CD14-positive monocyte (primary cell): ENCODE results near the gene RNF213. TPM values are rescaled to one million over a fixed set of nuclear protein-coding genes. Genes with fewer than 3 reads are reported as not detected.

Experiments used
- DNase-seq, 3 donors: peaks; one replicate each; pipeline ENCODE4 v3.0.0-alpha.2; 2011 to 2022
- H2AFZ ChIP-seq: 2 replicates; pipeline ENCODE4 v1.6.0; 2012; ENCODE audit warnings: mild to moderate bottlenecking, low read depth, low read length, inconsistent platforms; ENCODE audit not compliant: insufficient read depth, poor library complexity, severe bottlenecking
- H3K27ac ChIP-seq, 2 donors: 1 replicate in 1 of 2; 2 replicates in 1 of 2; pipeline ENCODE4 v1.5.1; 2012 to 2013; ENCODE audit warnings: low read length in 2 of 2, control low read depth in 1 of 2, inconsistent platforms in 1 of 2, low read depth in 1 of 2, mild to moderate bottlenecking in 1 of 2
- H3K27me3 ChIP-seq, 2 donors: one replicate each; pipeline versions ENCODE4 v1.6.0 to v1.6.1; 2011 to 2013; ENCODE audit warnings: low read length in 2 of 2; ENCODE audit not compliant: control insufficient read depth in 2 of 2, insufficient read depth in 2 of 2
- H3K36me3 ChIP-seq, 2 donors: replicated peaks in 1 of 2; 1 replicate in 1 of 2; 2 replicates in 1 of 2; pipeline versions ENCODE4 v1.5.1 to v1.6.1; 2012 to 2013; ENCODE audit warnings: low read length in 2 of 2, control low read depth in 1 of 2, inconsistent platforms in 1 of 2, mild to moderate bottlenecking in 1 of 2; ENCODE audit not compliant: insufficient read depth in 2 of 2, control insufficient read depth in 1 of 2
- H3K4me1 ChIP-seq, 2 donors: 1 replicate in 1 of 2; 2 replicates in 1 of 2; pipeline versions ENCODE4 v1.5.1 to v1.6.1; 2012 to 2013; ENCODE audit warnings: low read length in 2 of 2, control low read depth in 1 of 2, inconsistent platforms in 1 of 2, mild to moderate bottlenecking in 1 of 2, moderate library complexity in 1 of 2; ENCODE audit not compliant: insufficient read depth in 2 of 2, control insufficient read depth in 1 of 2
- H3K4me2 ChIP-seq: replicated peaks from 2 replicates; pipeline ENCODE3; 2012; ENCODE audit warnings: low read length, moderate library complexity, mild to moderate bottlenecking; ENCODE audit not compliant: poor library complexity, severe bottlenecking; ENCODE audit errors: extremely low read depth
- H3K4me3 ChIP-seq, 3 experiments: fragments of 200-600 bp in 1 of 3; sonication (generic) in 1 of 3; replicated peaks in 1 of 3; 1 replicate in 2 of 3; 2 replicates in 1 of 3; pipeline ENCODE4 v1.5.1; 2011 to 2013; ENCODE audit warnings: low read length in 3 of 3, mild to moderate bottlenecking in 3 of 3, control low read depth in 2 of 3, low read depth in 2 of 3, inconsistent platforms in 1 of 3, moderate library complexity in 1 of 3
- H3K79me2 ChIP-seq: 2 replicates; pipeline ENCODE4 v1.6.0; 2012; ENCODE audit warnings: mild to moderate bottlenecking, control low read depth, inconsistent platforms, low read length, moderate library complexity; ENCODE audit not compliant: insufficient read depth
- H3K9ac ChIP-seq: 2 replicates; pipeline ENCODE4 v1.6.0; 2017; ENCODE audit warnings: low read length, mild to moderate bottlenecking; ENCODE audit not compliant: insufficient read depth, poor library complexity, severe bottlenecking
- H3K9me3 ChIP-seq, 2 donors: replicated peaks in 1 of 2; 1 replicate in 1 of 2; 2 replicates in 1 of 2; pipeline versions ENCODE4 v1.5.1 to v1.6.1; 2012 to 2013; ENCODE audit warnings: low read length in 2 of 2, control low read depth in 1 of 2; ENCODE audit not compliant: control insufficient read depth in 1 of 2, insufficient read depth in 1 of 2
- H4K20me1 ChIP-seq: 2 replicates; pipeline ENCODE4 v1.6.0; 2012; ENCODE audit warnings: mild to moderate bottlenecking, low read length, control low read depth, moderate library complexity; ENCODE audit not compliant: insufficient read depth
- H3K27ac Mint-ChIP-seq, 7 donors: one replicate each; pipeline ENCODE4 v1.8.0; 2020; ENCODE audit warnings: mild to moderate bottlenecking in 7 of 7, mixed read lengths in 7 of 7, moderate library complexity in 6 of 7, inconsistent platforms in 2 of 7
- H3K27me3 Mint-ChIP-seq, 3 donors: one replicate each; pipeline ENCODE4 v1.8.0; 2021 to 2022; ENCODE audit warnings: low read depth in 3 of 3, mild to moderate bottlenecking in 3 of 3, mixed read lengths in 3 of 3, moderate library complexity in 3 of 3, inconsistent platforms in 1 of 3
- H3K36me3 Mint-ChIP-seq, 2 donors: one replicate each; pipeline ENCODE4 v1.8.0; 2020; ENCODE audit warnings: mixed read lengths in 2 of 2, inconsistent platforms in 1 of 2, mild to moderate bottlenecking in 1 of 2
- H3K4me1 Mint-ChIP-seq: one replicate; pipeline ENCODE4 v1.8.0; 2020; ENCODE audit warnings: mild to moderate bottlenecking, mixed read lengths
- H3K4me3 Mint-ChIP-seq, 2 donors: one replicate each; pipeline ENCODE4 v1.8.0; 2020; ENCODE audit warnings: mild to moderate bottlenecking in 2 of 2, mixed read lengths in 2 of 2, moderate library complexity in 1 of 2
- H3K9me3 Mint-ChIP-seq, 7 donors: one replicate each; pipeline ENCODE4 v1.8.0; 2020 to 2022; ENCODE audit warnings: mixed read lengths in 7 of 7, mild to moderate bottlenecking in 6 of 7, moderate library complexity in 6 of 7, inconsistent platforms in 2 of 7
- WGBS: methylation state at CpG from one replicate; pipeline ENCODE4 v1.1.5; 2013; ENCODE audit warnings: missing lambda C conversion rate; ENCODE audit not compliant: insufficient coverage; 5-methylcytosine and 5-hydroxymethylcytosine counted together
- intact Hi-C, 2 donors: fragments of 100-400 bp; cut with micrococcal nuclease; formaldehyde crosslinking; loops; one replicate each; pipeline versions ENCODE4 v1.15.0 to v1.15.1; 2023
- polyA plus RNA-seq, 3 donors: library from polyadenylated mRNA; depleted of rRNA in 1 of 3; unstranded in 2 of 3; stranded (reverse) in 1 of 3; fragments of 300-500 nt in 2 of 3; fragments of >200 nt in 1 of 3; fragmentation: Illumina TruSeq in 2 of 3; gene quantifications; 1 replicate in 2 of 3; 2 replicates in 1 of 3; pipeline ENCODE4 v1.2.3, GENCODE V29; 2012 to 2021
- TF ChIP-seq, protein P1 (sequence below): fragments of 200-600 bp; IDR thresholded peaks from one replicate; pipeline ENCODE4 v1.8.0; 2022; ENCODE audit warnings: antibody characterized with exemption, mild to moderate bottlenecking

The RNF213 gene
- polyA plus RNA-seq, 3 donors: 10.3 to 196 (median 18.1) TPM

DNA sequence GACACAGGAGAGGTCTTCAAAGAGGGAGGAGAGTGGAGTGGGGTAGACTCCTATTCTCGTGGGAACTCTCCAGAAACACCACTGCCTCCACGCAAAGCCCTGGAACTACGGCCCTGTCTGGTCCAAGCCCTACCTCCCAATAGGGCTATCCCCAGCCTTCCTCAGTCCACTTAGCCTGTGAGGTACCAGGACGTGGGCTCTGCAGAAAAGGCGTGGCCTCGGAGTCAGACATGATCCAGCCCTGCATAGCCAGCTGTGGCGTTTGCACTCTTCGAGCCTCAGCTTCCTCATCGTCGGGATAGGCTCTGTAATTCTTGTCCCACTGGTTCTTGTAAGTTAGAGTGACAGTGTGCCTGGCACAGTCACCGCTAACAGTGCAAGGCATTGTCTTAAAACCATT, 168.1 kb downstream of the RNF213 start:
- no peaks in the 10 kb centered on the region for H3K36me3 Mint-ChIP-seq
- Histone ChIP-seq H3K4me3 (no peak overlapping the region), H2AFZ (no peak overlapping the region), H3K36me3 (no peaks in the 10 kb centered on the region), H3K9me3 (no peaks in the 10 kb centered on the region), H3K4me2 (no peak overlapping the region), H3K79me2 (no peaks in the 10 kb centered on the region), H3K27ac (no peak overlapping the region), H4K20me1 (no peaks in the 10 kb centered on the region), H3K4me1 (no peaks in the 10 kb centered on the region), H3K27me3 (no peaks in the 10 kb centered on the region), H3K9ac (no peak overlapping the region)
- 96% methylated on average over 9 of the region's 11 CpGs for WGBS
- no peak for DNase-seq
- TF ChIP-seq, protein P1, sequence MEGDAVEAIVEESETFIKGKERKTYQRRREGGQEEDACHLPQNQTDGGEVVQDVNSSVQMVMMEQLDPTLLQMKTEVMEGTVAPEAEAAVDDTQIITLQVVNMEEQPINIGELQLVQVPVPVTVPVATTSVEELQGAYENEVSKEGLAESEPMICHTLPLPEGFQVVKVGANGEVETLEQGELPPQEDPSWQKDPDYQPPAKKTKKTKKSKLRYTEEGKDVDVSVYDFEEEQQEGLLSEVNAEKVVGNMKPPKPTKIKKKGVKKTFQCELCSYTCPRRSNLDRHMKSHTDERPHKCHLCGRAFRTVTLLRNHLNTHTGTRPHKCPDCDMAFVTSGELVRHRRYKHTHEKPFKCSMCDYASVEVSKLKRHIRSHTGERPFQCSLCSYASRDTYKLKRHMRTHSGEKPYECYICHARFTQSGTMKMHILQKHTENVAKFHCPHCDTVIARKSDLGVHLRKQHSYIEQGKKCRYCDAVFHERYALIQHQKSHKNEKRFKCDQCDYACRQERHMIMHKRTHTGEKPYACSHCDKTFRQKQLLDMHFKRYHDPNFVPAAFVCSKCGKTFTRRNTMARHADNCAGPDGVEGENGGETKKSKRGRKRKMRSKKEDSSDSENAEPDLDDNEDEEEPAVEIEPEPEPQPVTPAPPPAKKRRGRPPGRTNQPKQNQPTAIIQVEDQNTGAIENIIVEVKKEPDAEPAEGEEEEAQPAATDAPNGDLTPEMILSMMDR: no peak
- H3K27ac Mint-ChIP-seq: peak overlapping the region in 2 of 7 donors; percentile 19 to 70
- H3K9me3 Mint-ChIP-seq: no peaks in the 10 kb centered on the region
- intact Hi-C loops: loop anchor here (5.0 to 10.0 kb wide), 3 partner anchors 149 to 676 kb away; no protein-coding TSS in a partner anchor
- H3K4me3 Mint-ChIP-seq: no peak overlapping the region
- H3K27me3 Mint-ChIP-seq: peaks cover 5 to 10% (median 8%) of the 10 kb centered on the region in 3 donors
- H3K4me1 Mint-ChIP-seq: no peaks in the 10 kb centered on the region

DNA sequence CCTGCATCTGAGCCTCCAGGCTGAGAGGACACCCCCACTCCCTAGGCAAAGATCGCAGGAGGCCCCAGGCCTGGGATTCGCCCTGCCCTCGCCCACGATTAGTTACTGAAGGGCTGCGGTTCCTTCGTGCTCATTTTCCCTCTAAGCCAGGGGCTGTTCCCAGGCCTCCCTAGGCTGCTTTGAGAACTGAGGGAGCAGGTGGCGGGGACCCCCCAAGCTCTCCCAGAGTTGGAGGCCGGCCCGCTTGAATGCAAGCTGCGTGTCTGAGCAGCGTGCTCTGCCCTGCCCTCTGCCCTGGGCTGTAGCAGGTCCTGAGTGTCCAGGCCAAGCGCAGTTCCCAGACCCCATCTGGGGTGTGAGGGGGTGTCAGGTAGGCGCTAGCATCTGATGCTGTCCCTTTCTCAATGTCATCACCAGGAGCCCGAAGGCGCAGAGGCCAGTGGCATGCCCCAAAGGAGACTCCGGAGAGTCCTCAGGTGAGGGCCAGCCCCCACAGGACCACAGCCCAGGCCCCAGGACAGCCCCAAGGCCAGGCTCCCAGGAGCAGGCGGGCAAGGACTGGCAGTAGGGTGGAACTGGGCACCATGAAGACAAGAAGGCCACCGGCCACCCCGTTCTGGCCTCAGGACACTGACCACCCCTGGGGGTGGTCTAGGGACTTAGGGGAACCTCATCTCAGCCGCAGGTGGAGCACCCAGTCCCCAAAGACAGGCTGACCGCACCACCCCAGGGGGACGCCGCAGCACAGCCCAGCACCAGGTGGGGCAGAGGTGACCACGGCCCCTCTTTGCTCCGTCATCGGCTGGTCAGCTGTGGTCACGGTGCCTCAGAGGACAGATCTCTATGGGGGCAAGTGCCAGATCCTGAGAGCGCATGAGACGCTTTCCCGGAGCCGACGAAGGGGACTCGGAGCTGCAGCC, 169.0 kb downstream of the RNF213 start:
- intact Hi-C loops: loop anchor here (5.0 to 10.0 kb wide), 3 partner anchors 148 to 675 kb away; no protein-coding TSS in a partner anchor
- Mint-ChIP-seq H3K4me1 (no peaks in the 10 kb centered on the region), H3K27me3 (peaks cover 5 to 8% (median 7%) of the 10 kb centered on the region in 3 donors), H3K27ac (no peak overlapping the region), H3K4me3 (no peak overlapping the region), H3K36me3 (no peaks in the 10 kb centered on the region), H3K9me3 (no peaks in the 10 kb centered on the region)
- no peak overlapping the region for H3K27ac ChIP-seq
- H3K36me3 ChIP-seq: no peaks in the 10 kb centered on the region
- H3K27me3 ChIP-seq: no peaks in the 10 kb centered on the region
- no peaks in the 10 kb centered on the region for H3K4me1 ChIP-seq
- TF ChIP-seq, protein P1: no peak
- H3K9me3 ChIP-seq: no peaks in the 10 kb centered on the region
- 98% methylated on average over 23 of the region's 33 CpGs for WGBS
- H3K4me2 ChIP-seq: no peak overlapping the region
- no peak overlapping the region for H3K9ac ChIP-seq
- no peak overlapping the region for H2AFZ ChIP-seq
- H4K20me1 ChIP-seq: no peaks in the 10 kb centered on the region
- no peaks in the 10 kb centered on the region for H3K79me2 ChIP-seq
- no peak overlapping the region for H3K4me3 ChIP-seq
- no peak for DNase-seq
